H1 (cell line): ENCODE data around the gene KCNK15. TPM values are rescaled to one million over a fixed set of nuclear protein-coding genes. Genes with fewer than 3 reads are reported as not detected.
A peak's percentile ranks its signal among the peaks of the same experiment; 100 is the strongest.

ENCODE experiments used
- CTCF ChIA-PET: fragments of 300-600 bp; sonication (Branson Sonifier 250); formaldehyde crosslinking; loops from one replicate; lab custom pipeline; 2021; ENCODE audit not compliant: partially characterized antibody; lab: Charles Lee
- POLR2A ChIA-PET: fragments of 300-600 bp; sonication (Branson Sonifier 250); formaldehyde crosslinking; loops from one replicate; lab custom pipeline; 2021; ENCODE audit warnings: inconsistent platforms; ENCODE audit not compliant: partially characterized antibody; lab: Charles Lee
- DNase-seq, 2 experiments: peaks; one replicate each; pipeline versions ENCODE4 v3.0.0 to v3.0.0-alpha.2; 2010 to 2022; ENCODE audit warnings: low spot score in 2 of 2, low read depth in 1 of 2, mixed read lengths in 1 of 2
- FAIRE-seq: peaks from 2 replicates; lab custom pipeline; 2011; peaks lifted over from hg19 to GRCh38; lab: Jason Lieb, UNC
- H2AFZ ChIP-seq: 2 replicates; pipeline ENCODE4 v1.8.1; 2012; ENCODE audit warnings: low read length, inconsistent platforms
- H2AK5ac ChIP-seq: 2 replicates; pipeline ENCODE4 v1.6.1; 2013; ENCODE audit warnings: low read depth, low read length
- H2BK120ac ChIP-seq: replicated peaks from 2 replicates; pipeline ENCODE3; 2013; ENCODE audit warnings: low read depth, low read length, inconsistent platforms
- H2BK12ac ChIP-seq: 2 replicates; pipeline ENCODE4 v1.6.1; 2013; ENCODE audit warnings: low read depth, low read length
- H2BK15ac ChIP-seq: 2 replicates; pipeline ENCODE4 v1.6.1; 2013; ENCODE audit warnings: low read length
- H2BK20ac ChIP-seq: 2 replicates; pipeline ENCODE4 v1.6.1; 2013; ENCODE audit warnings: low read length
- H2BK5ac ChIP-seq: 2 replicates; pipeline ENCODE4 v1.6.1; 2013; ENCODE audit warnings: low read depth, low read length
- H3K14ac ChIP-seq: 2 replicates; pipeline ENCODE4 v1.6.1; 2013; ENCODE audit warnings: inconsistent platforms; ENCODE audit not compliant: insufficient read length
- H3K18ac ChIP-seq: 2 replicates; pipeline ENCODE4 v1.6.1; 2013; ENCODE audit warnings: low read length; ENCODE audit errors: extremely low read depth
- H3K23ac ChIP-seq: 2 replicates; pipeline ENCODE4 v1.6.1; 2013; ENCODE audit warnings: inconsistent platforms; ENCODE audit not compliant: insufficient read length
- H3K23me2 ChIP-seq: 2 replicates; pipeline ENCODE4 v1.6.1; 2013; ENCODE audit warnings: low read depth, low read length
- H3K27ac ChIP-seq: 2 replicates; pipeline ENCODE4 v1.6.1; 2011; ENCODE audit warnings: low read depth, low read length, inconsistent platforms
- H3K27me3 ChIP-seq, 4 experiments: replicated peaks in 1 of 4; 1 replicate in 1 of 4; 2 replicates in 3 of 4; pipeline versions ENCODE4 v1.6.1 to v1.8.1; 2011 to 2013; ENCODE audit warnings: low read length in 3 of 4, mild to moderate bottlenecking in 3 of 4, inconsistent platforms in 2 of 4, mixed read lengths in 2 of 4, moderate library complexity in 1 of 4; ENCODE audit not compliant: control insufficient read depth in 3 of 4, insufficient read depth in 3 of 4; ENCODE audit errors: extremely low read depth in 1 of 4
- H3K36me3 ChIP-seq, 4 experiments: 2 replicates each; pipeline versions ENCODE4 v1.6.1 to v1.8.1; 2011 to 2013; ENCODE audit warnings: mild to moderate bottlenecking in 4 of 4, low read length in 3 of 4, moderate library complexity in 2 of 4, control low read depth in 1 of 4, inconsistent platforms in 1 of 4; ENCODE audit not compliant: insufficient read depth in 4 of 4, control insufficient read depth in 2 of 4
- H3K4ac ChIP-seq: replicated peaks from 2 replicates; pipeline ENCODE3; 2013; ENCODE audit warnings: low read length, low read depth, mixed read lengths, inconsistent platforms; ENCODE audit not compliant: insufficient read length
- H3K4me1 ChIP-seq, 4 experiments: replicated peaks in 1 of 4; 1 replicate in 1 of 4; 2 replicates in 3 of 4; pipeline versions ENCODE4 v1.6.1 to v1.8.1; 2011 to 2013; ENCODE audit warnings: low read length in 3 of 4, inconsistent platforms in 2 of 4, mixed read lengths in 1 of 4; ENCODE audit not compliant: insufficient read depth in 4 of 4, control insufficient read depth in 3 of 4
- H3K4me2 ChIP-seq, 2 experiments: 2 replicates each; pipeline versions ENCODE4 v1.6.1 to v1.8.1; 2011 to 2013; ENCODE audit warnings: low read depth in 2 of 2, low read length in 2 of 2, control low read depth in 1 of 2, inconsistent platforms in 1 of 2, mild to moderate bottlenecking in 1 of 2; ENCODE audit not compliant: insufficient read depth in 1 of 2
- H3K4me3 ChIP-seq, 4 experiments: fragments of 200-600, 300-600 bp in 1 of 4; sonication (generic), shearing (Covaris generic), sonication (Bioruptor Twin) in 1 of 4; 2 replicates each; pipeline versions ENCODE4 v1.5.1 to v1.8.1; 2011 to 2016; ENCODE audit warnings: low read length in 4 of 4, low read depth in 3 of 4, control low read depth in 2 of 4, inconsistent platforms in 2 of 4, mild to moderate bottlenecking in 2 of 4, mixed read lengths in 1 of 4, moderate library complexity in 1 of 4; ENCODE audit not compliant: insufficient read depth in 2 of 4; ENCODE audit errors: extremely low read depth in 1 of 4
- H3K56ac ChIP-seq: replicated peaks from 2 replicates; pipeline ENCODE3; 2013; ENCODE audit warnings: low read depth, mild to moderate bottlenecking, mixed read lengths, low read length, inconsistent platforms; ENCODE audit not compliant: insufficient read length
- H3K79me1 ChIP-seq: 2 replicates; pipeline ENCODE4 v1.6.1; 2013; ENCODE audit warnings: low read depth, low read length, control low read depth
- H3K79me2 ChIP-seq, 2 experiments: 2 replicates each; pipeline versions ENCODE4 v1.6.1 to v1.8.1; 2012 to 2013; ENCODE audit warnings: low read length in 2 of 2, mild to moderate bottlenecking in 2 of 2, inconsistent platforms in 1 of 2; ENCODE audit not compliant: insufficient read depth in 2 of 2, control insufficient read depth in 1 of 2
- H3K9ac ChIP-seq, 4 experiments: replicated peaks in 1 of 4; 1 replicate in 1 of 4; 2 replicates in 3 of 4; pipeline versions ENCODE4 v1.6.1 to v1.8.1; 2011 to 2013; ENCODE audit warnings: low read depth in 3 of 4, low read length in 3 of 4, control low read depth in 2 of 4, mild to moderate bottlenecking in 2 of 4, moderate library complexity in 2 of 4, inconsistent platforms in 1 of 4; ENCODE audit errors: extremely low read depth in 1 of 4
- H3K9me3 ChIP-seq, 2 experiments: 2 replicates each; pipeline versions ENCODE4 v1.6.1 to v1.8.1; 2012 to 2013; ENCODE audit warnings: mild to moderate bottlenecking in 2 of 2, moderate library complexity in 2 of 2, control low read depth in 1 of 2, inconsistent platforms in 1 of 2, low read depth in 1 of 2, low read length in 1 of 2, mixed read lengths in 1 of 2; ENCODE audit not compliant: insufficient read depth in 2 of 2
- H4K20me1 ChIP-seq, 2 experiments: replicated peaks in 1 of 2; 2 replicates each; pipeline versions ENCODE3 to v1.8.1; 2011 to 2013; ENCODE audit warnings: inconsistent platforms in 2 of 2, low read length in 2 of 2, mild to moderate bottlenecking in 1 of 2; ENCODE audit not compliant: insufficient read depth in 2 of 2, control insufficient read depth in 1 of 2
- H4K5ac ChIP-seq: 2 replicates; pipeline ENCODE4 v1.6.1; 2013; ENCODE audit warnings: low read length, low read depth, mixed read lengths, inconsistent platforms; ENCODE audit not compliant: insufficient read length
- H4K8ac ChIP-seq: 2 replicates; pipeline ENCODE4 v1.8.0; 2013; ENCODE audit warnings: mild to moderate bottlenecking, moderate library complexity, low read length, inconsistent platforms; ENCODE audit not compliant: insufficient read depth; ENCODE audit errors: extremely low read depth
- H4K91ac ChIP-seq: replicated peaks from 2 replicates; pipeline ENCODE3; 2013; ENCODE audit warnings: low read length, mixed read lengths, inconsistent platforms; ENCODE audit not compliant: insufficient read length
- CTCF ChIP-seq, 3 experiments: IDR thresholded peaks; 1 replicate in 2 of 3; 2 replicates in 1 of 3; pipeline versions ENCODE4 v1.5.1 to v1.6.1; 2011; ENCODE audit warnings: low read length in 3 of 3, mild to moderate bottlenecking in 3 of 3, inconsistent platforms in 2 of 3, low read depth in 1 of 3, moderate library complexity in 1 of 3; ENCODE audit not compliant: insufficient read depth in 1 of 3; ENCODE audit errors: control extremely low read depth in 1 of 3
- FOSL1 ChIP-seq: IDR thresholded peaks from 2 replicates; pipeline ENCODE4 v1.6.1; 2011; ENCODE audit warnings: mild to moderate bottlenecking, low read depth, low read length, moderate library complexity; ENCODE audit not compliant: insufficient read depth
- KDM1A ChIP-seq: fragments of 200-600, 300-600 bp; sonication (generic); IDR thresholded peaks from 2 replicates; pipeline ENCODE4 v1.7.1; 2016; ENCODE audit warnings: mild to moderate bottlenecking, low read length, borderline replicate concordance
- SAP30 ChIP-seq: fragments of 300-600 bp; sonication (generic); IDR thresholded peaks from 2 replicates; pipeline ENCODE4 v1.7.1; 2012; ENCODE audit warnings: low read length, moderate library complexity, mild to moderate bottlenecking, inconsistent platforms; ENCODE audit not compliant: insufficient read depth, insufficient replicate concordance
- WGBS, 2 experiments: shearing (Covaris generic) in 1 of 2; methylation state at CpG; one replicate each; pipeline versions ENCODE4 v1.1.6 to v1.1.7; 2013 to 2015; ENCODE audit warnings: low lambda C conversion rate in 2 of 2, mixed read lengths in 2 of 2, inconsistent platforms in 1 of 2, low coverage in 1 of 2, missing lambda C conversion rate in 1 of 2; ENCODE audit not compliant: insufficient replicate concordance in 2 of 2, insufficient coverage in 1 of 2, insufficient read length in 1 of 2; ENCODE audit errors: extremely low coverage in 1 of 2, missing lambda C conversion rate in 1 of 2; 5-methylcytosine and 5-hydroxymethylcytosine counted together
- polyA plus RNA-seq, 7 experiments: library from polyadenylated mRNA; depleted of rRNA in 3 of 7; stranded (reverse) in 5 of 7; unstranded in 2 of 7; fragments of >200 nt in 5 of 7; fragments of 200-250 nt in 2 of 7; gene quantifications; 1 replicate in 5 of 7; 2 replicates in 1 of 7; 4 replicates in 1 of 7; pipeline versions ENCODE4 v1.2.1 to v1.2.3, GENCODE V29; 2011 to 2013; ENCODE audit warnings: missing spikeins in 2 of 7, mixed read lengths in 2 of 7
- total RNA-seq: library from RNA; stranded (reverse); fragmentation: NEBNext Ultra II Directional; extraction: Animal tissue kit (Norgen Biotek cat#: 25700); gene quantifications from 2 replicates; pipeline ENCODE4 v1.2.1, GENCODE V29; 2021

Gene KCNK15
- total and polyA plus RNA-seq, 2 of the 8 experiments (the other 6 are each of a cell fraction or from before 2014, with no cell fraction given) = 0.24 to 0.33 TPM

GRCh38 chr20:44701118-44701857 is 44.4 kb upstream of the KCNK15 start:
- Histone ChIP-seq H3K4me2 (peak overlapping the region; percentile 16 to 30; a peak in 3 of 4 replicates), H3K18ac (peak overlapping the region; percentile 48), H3K9me3 (no peaks in the 10 kb centered on the region), H3K4me3 (no peak overlapping the region; a peak in 1 of 8 replicates), H2BK5ac (peak overlapping the region; percentile 17; the same call in 1 of the 2 replicates), H3K4me1 (peaks cover 0 to 14% (median 10%) of the 10 kb centered on the region in 4 experiments; a peak in 6 of 7 replicates), H3K36me3 (no peaks in the 10 kb centered on the region), H2AK5ac (no peak overlapping the region), H2BK20ac (peak overlapping the region; percentile 26; the same call in 1 of the 2 replicates), H2BK15ac (peak overlapping the region; percentile 85; the same call in 1 of the 2 replicates), H2AFZ (no peak overlapping the region), H2BK12ac (0 out of 2 replicates have a peak overlapping the region, but pooled peaks have one; percentile 2), H3K27me3 (no peaks in the 10 kb centered on the region), H4K5ac (no peak overlapping the region), H2BK120ac (peak overlapping the region; percentile 24), H3K23me2 (no peaks in the 10 kb centered on the region; the same call in 1 of the 2 replicates), H4K91ac (no peak overlapping the region), H3K4ac (peak overlapping the region; percentile 61), H3K56ac (no peak overlapping the region), H3K27ac (no peak overlapping the region), H3K23ac (no peak overlapping the region), H3K14ac (no peak overlapping the region), H4K8ac (no peak overlapping the region; the same call in 1 of the 2 replicates), H4K20me1 (no peaks in the 10 kb centered on the region), H3K79me1 (no peaks in the 10 kb centered on the region), H3K79me2 (no peaks in the 10 kb centered on the region), H3K9ac (no peak overlapping the region)
- CTCF ChIA-PET = interaction anchor here (1.1 to 8.6 kb wide), 6 partner anchors 9 to 47 kb away, joined by 3 to 180 read pairs (median 6); partner anchors contain the start of gene CCN5
- TF ChIP-seq SAP30 (no peak), KDM1A (peak; percentile 50; the same call in 1 of the 2 replicates), FOSL1 (no peak), CTCF (IDR thresholded peaks at IDR 0.05; ENCODE audit: control extremely low read depth in 1 of 3, insufficient read depth in 1 of 3, low read depth in 1 of 3, low read length in 3 of 3) (peak in 2 of 3 experiments; percentile 25 to 36; a peak in 2 of 4 replicates)
- POLR2A ChIA-PET = interaction anchor here (0.5 to 1.3 kb wide), 4 partner anchors 9 to 1216 kb away, joined by 3 to 6 read pairs (median 4); partner anchors contain the start of gene CCN5
- FAIRE-seq (peak; percentile 39), DNase-seq (peak in 1 of 2 experiments; percentile 64)
- WGBS, 2 experiments = 81% methylated on average over 15 of the region's 15 CpGs; no CpG with 5 or more reads in 1 of the 2 experiments
